HG03066 (cell line): ENCODE results near the gene PPIL1.
"Not testable (repeated sequence)": the region's sequence is repeated elsewhere in the genome, so short reads cannot be mapped to it uniquely, and the experiment has no call there.

Source experiments
- ATAC-seq: cut with Tn5 transposase; IDR thresholded peaks from one replicate; pipeline ENCODE4 v1.9.1; 2021; ENCODE audit warnings: low read depth; ENCODE audit not compliant: unreplicated experiment

The PPIL1 gene

GRCh38 chr6:36818756-36819155, 55.8 kb downstream of the PPIL1 start:
- no peak for ATAC-seq

GRCh38 chr6:36817847-36818246, 56.8 kb downstream of the PPIL1 start:
- no peak for ATAC-seq

GRCh38 chr6:36817176-36817817, 57.3 kb downstream of the PPIL1 start:
- no peak for ATAC-seq

GRCh38 chr6:36815962-36816735, 58.5 kb downstream of the PPIL1 start:
- ATAC-seq = no peak

GRCh38 chr6:36814249-36814648, 60.4 kb downstream of the PPIL1 start:
- no peak for ATAC-seq

GRCh38 chr6:36813526-36813925, 61.1 kb downstream of the PPIL1 start:
- no peak for ATAC-seq

- not testable (repeated sequence) for ATAC-seq
Observed at GRCh38 chr6:36813047-36813446, 61.6 kb downstream of the PPIL1 start.

- ATAC-seq = no peak
Observed at GRCh38 chr6:36809941-36810803, 64.4 kb downstream of the PPIL1 start.

GRCh38 chr6:36809156-36809555, 65.4 kb downstream of the PPIL1 start:
- ATAC-seq = no peak

GRCh38 chr6:36808634-36809033, 66.0 kb downstream of the PPIL1 start:
- no peak for ATAC-seq

- no peak for ATAC-seq
Observed at GRCh38 chr6:36807750-36808149, 66.9 kb downstream of the PPIL1 start.

- ATAC-seq = no peak
Observed at GRCh38 chr6:36807143-36807542, 67.5 kb downstream of the PPIL1 start.

- ATAC-seq = no peak
Observed at GRCh38 chr6:36805917-36806316, 68.7 kb downstream of the PPIL1 start.

GRCh38 chr6:36805096-36805797, 69.4 kb downstream of the PPIL1 start:
- no peak for ATAC-seq
